AML-193 (cell line): ENCODE data around the gene ABTB2.
A peak's percentile ranks its signal among the peaks of the same experiment; 100 is the strongest.

Experiments
- DNase-seq, 2 experiments: peaks; one replicate each; lab custom pipeline; 2025; lab: John Stamatoyannopoulos, UW

ABTB2 gene

DNA sequence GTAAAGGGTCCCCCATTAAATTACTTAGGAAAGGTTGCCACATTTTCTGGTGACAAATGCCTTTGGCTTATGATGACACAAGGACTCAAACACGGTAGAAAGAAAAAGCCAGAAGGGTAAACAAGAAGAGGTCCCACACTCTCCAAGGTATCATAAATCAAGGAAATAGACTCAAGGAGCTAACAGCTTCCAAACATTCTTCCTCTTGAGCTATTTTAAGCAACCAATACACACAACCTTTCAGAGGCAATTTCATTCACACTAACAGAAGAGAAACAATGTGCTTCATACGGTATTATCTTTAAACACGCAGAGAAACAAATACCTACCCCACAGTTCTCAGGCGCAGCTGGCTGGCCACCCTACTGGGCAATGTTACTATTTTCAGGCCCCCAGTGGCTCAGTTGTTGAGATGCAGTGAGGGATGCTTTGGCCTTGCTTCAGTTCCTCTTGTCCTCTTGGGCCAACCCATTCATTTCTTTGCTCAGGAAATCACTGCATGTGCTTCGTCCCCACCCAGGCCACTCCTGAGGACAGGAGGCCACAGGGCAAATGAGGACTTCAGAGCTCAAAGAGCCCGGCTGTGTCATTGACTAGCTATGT is 15.8 kb downstream of the ABTB2 start:
- no peak for DNase-seq

DNA sequence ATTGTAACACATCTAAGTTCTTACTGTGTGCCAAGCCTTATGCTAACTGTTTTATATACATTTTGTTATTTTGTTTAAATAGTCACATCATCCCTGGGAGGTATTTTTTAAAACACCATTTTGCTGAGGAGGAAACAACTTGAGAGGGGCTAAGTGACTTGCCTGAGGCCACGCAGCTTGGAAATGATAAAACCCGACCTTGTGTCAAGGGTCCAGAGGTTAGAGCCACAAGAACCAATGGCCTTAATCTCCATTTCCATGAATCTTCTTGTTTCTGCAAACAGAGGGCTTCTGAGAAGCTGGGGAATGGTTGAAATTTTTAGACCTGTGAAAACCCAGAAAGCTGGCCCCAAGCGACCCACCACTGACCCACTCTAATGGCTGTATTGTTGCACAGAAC is 16.7 kb downstream of the ABTB2 start:
- DNase-seq: no peak

DNA sequence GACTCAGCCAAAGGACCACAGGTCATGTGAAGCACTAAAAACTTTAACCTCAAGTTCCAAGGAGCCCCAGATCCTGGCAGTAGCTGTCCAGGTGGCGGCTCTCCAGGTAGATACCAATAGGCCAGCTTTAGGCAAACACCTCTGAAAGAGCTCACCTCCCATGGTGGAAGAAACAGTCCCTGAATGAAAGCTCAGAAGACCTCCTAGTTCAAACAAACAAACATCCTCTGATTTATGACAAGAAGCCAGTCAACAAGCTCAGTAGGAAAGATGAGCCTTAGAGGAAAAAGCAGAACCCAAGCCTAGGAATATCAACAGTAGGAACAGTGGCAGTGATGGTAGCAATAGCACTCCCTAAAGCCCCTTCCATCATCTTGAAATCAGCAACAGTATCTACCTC is 17.2 kb downstream of the ABTB2 start:
- DNase-seq: no peak

DNA sequence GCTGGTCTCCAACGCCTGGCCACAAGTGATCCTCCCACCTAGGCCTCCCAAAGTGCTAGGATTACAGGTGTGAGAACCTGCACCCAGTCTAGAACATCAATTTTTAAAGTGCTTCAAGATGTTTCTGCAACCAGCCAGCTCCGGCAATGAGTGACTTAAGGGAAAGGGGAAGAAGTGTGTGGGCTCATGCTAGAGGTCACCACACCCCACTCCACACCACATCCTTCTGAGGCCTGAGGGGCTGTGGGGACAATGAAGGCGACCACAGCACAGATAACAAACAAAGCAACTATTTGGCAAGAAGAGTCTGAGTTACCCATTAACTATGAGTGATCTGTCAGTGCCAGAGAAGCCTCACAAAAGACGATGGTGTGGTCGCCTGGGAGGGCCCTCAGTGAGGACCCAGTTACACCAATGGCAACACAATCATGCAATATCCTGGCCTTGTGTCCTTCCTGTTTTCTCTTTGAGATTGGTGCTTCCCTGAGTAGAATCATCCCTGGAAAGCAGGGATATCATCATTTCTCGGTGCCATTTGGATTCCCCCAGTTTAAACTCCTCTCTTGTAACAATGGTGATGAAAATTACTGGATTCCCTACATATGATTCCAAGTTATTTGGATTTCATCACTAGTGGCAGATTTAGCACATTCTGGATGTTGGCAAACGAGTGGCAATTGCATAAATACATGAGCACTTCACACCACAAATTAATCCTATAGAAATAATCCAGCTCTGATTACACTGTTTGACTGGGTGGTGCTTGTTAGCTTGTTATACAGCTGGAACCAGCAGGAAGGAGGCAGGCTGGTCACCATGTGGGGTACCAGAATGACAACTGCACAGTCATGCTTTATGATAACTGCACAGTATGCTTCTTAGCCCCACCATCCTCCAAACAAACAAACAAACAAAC is 18.4 kb downstream of the ABTB2 start:
- DNase-seq: peak; percentile 66 to 77

DNA sequence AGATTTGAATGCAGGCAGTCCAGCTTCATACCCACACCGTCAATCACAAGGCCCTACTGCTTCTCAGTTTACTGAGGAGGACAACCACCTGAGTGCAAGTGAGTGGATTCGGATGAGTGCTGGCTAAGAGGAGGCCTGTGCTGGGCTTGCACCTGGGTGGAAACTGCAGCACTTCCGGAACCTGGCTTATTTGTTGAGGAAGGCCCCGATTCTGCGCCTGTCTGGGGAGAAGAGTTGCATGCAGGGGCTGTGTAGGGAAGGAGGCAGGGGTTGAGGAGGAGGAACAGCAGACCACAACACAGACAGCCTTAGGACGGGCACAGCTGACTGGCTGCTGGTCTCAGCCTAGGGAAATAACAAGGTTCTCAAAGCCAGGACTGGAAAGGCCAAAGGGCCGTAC is 20.8 kb downstream of the ABTB2 start:
- no peak for DNase-seq

DNA sequence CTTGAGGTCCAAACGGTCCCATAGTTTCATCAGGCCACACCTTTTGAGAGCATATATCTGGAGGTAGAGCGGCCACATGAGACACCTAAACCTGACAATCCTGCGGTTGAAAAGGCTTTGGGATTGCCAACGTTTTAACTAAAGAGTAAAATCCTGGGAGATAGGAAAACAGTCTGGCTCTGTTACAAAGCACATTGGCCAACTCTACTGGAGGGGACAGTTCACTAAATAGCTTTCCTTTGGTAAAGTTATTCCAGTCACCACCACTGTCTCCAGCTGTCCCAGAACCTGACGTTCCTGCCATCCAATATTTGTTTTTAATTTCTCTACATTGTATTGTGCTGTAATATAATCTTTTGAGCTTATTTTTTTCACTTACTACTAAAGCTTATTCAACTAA is 22.0 kb downstream of the ABTB2 start:
- DNase-seq: no peak

DNA sequence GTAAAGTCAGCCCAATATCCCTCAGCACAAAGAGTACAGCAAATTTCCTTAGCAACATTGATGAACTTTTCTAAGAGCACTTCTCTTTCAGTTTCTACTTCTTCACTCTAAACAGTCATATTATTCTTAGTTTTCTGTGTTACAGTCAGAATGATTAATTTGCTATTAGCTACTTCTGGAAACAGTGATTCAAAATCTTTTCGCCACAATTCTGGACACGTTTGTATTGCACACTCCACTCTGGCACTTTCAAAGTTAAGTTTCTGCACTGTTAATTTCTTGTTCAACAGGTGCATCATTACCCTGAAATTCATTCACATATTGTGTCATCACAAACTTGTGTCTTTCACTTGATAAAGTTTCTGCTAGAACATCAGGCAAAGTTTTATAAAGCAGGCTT is 22.5 kb downstream of the ABTB2 start:
- no peak for DNase-seq

DNA sequence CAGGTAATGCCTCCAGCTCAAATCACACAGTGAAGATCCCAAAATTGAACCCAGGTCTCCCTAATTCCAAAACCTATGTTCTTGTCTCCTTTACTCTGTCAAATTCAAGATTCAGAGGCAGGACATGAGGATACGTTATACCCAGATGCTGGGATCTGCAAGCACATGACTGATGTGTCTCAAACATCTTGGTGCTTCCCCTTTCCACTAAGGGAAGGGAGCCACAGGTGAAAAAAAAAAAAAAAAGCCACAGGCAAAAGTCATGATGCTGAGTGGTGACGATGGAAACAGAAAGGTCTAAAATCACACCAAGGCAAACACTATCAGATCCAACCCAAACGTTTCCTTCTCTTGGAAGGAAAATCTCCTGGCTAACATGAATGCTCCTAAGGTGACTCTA is 24.0 kb downstream of the ABTB2 start:
- DNase-seq: no peak

DNA sequence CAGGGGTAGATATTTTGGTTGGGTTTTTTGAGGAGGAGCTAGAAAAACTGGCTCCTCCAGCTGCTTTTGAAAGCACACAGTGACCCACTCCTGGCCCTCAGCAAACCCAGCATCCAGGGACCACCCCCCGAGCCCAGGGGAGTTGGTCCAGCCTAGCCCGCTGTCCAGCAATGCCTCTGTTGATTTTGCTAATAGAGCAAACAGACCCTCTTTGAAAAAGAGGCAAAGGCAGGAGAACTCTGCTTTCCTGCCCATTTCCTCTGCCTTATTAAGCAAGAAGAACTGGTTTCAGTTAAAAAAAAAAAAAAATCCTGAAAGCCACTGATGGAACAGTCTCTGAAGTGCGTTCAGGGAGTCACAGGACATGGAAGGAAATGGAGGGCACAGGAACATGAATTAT is 25.3 kb downstream of the ABTB2 start:
- DNase-seq: peak in 1 of 2 experiments; percentile 6

DNA sequence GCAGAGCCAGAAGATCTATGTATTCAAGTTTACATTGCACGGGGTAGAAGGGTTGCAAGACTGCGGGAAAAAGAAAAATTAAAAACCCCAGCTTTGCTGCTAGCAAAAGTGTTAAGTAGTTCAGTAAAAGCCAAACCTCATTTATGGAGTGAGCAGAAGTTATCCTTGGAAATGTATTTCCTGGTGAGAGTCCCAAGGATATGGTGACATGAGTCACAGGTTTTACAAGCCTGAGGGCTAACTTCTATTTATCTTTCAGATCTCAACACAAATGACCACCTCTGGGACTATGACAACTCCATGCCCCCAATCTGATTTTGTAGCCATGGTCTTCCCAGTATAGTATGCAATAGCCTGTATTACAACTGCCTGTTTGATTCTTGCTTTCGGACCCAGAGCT is 26.1 kb downstream of the ABTB2 start:
- DNase-seq: no peak

DNA sequence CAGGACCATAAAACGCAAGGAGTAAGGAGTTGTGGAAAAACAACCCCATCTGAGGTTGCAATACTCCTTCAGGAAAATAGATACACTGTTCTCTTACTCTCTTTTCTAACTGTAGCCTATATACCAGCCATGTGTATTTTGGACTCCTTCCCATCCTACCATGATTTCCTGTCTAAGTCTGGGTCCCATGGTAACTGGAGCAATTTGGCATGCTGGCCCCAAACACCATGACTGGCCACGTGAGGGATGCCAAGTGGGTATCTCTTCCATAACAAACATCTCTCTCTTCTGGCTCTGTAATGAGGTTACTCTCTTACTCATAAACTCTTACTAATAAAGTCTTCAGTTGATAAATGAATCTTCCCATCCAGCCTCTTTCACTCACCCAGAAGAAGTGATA is 26.5 kb downstream of the ABTB2 start:
- no peak for DNase-seq

DNA sequence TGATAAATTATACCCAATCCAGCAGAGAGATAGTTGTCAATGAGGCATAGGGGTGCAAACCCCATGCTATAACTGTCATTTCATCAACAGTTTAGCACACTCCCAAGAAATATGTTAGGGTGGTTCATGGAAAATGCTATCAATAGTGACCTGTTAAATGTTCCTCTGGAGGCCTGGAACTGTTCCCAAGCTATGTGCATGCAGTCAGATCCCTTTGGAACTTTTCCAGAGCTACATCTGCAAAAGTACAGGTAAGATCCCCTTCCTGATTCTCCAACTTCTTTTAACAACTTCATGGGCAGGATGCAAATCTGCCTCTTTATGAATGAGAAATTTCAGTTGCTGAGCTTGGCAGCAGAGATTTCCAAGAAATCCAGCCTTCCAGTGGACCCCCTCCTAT is 27.2 kb downstream of the ABTB2 start:
- no peak for DNase-seq

DNA sequence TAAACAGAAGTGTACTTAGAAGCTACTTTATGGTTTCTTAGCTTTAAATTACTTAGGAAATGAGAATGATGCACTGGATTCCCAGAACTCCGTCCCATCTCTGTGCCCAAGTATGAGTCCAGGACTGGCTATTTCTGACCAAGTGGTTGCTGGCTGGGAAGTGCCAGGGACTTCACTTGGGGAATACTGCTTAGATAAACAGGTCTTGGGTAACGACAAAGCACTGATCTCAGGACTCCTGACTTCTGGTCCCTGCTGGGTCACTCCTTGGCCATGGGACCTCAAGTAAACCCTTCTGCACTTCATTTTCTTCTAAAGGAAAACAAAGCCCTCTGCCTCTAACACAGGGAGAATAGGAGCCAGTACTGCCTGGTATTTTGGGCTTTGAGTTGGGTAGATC is 27.9 kb downstream of the ABTB2 start:
- DNase-seq: no peak

DNA sequence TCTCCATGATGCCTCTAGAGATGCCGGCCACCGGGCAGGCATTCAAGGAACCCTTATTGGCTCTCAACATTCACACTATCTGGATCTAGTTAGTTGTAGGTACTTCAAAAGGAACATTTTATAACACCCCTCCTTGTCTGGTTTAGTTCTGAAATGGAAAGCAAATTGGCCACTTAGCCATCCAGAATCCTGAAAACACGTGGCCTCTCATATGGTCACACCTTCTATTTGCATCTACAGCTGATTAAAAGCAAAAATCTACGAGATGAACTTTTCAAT is 29.2 kb downstream of the ABTB2 start:
- DNase-seq: no peak

DNA sequence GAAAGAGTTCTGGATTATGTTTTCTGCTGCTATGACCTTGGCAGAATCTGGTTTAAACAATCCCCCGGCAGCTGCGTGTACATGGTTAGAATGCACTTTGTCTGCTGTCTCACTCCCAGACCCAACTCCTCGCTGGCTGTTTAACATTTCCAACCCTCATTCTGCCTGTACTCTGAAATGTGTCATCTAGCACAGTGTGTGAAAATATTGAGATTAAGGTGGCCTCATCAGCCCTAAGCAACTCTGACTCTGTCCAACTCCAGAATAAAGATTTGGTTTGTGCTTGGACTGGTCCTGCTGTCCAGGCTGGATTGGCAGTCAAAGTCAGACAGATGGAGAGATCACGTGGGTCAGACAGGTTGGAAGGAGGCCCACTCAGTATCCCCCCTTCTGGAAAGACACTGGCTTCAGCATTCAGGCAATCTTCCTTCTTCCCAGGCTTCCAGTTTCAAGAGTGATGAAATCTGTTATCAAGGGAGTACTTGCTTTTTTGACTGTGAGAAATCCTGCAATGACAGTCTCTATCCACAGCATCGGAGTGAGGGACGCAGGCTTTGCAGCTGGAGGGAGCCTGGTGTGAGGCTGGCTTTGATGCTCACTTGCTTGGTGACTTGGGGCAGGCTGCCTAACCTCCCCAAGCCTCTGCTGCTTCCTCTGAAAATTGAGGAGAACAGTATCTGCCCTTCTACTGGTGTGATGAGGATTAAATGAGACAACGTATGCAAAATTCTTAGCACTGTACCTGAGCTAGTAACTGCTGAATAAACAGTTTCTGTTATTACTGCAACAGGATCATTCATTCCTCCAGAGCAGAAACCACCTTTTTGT is 29.8 kb downstream of the ABTB2 start:
- no peak for DNase-seq

DNA sequence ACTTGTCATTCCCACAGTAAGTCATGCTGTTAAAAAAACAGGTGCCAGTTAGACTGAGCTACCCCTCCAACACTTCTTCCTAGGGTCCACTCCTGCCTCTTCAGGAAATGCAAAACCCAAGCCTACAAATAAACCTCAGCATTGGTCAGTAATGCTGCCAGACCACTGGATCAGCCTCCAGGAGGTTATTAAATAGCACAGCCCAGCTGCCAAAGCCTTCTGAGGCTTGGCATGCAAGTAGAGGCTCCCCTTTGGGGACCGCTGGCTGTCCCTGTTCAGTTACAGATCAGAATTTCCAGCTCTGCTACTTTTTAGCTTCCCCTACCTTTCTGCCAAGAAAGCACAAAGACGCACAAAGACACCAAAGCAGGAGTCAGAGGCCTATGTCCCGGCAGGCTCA is 33.3 kb downstream of the ABTB2 start:
- no peak for DNase-seq

DNA sequence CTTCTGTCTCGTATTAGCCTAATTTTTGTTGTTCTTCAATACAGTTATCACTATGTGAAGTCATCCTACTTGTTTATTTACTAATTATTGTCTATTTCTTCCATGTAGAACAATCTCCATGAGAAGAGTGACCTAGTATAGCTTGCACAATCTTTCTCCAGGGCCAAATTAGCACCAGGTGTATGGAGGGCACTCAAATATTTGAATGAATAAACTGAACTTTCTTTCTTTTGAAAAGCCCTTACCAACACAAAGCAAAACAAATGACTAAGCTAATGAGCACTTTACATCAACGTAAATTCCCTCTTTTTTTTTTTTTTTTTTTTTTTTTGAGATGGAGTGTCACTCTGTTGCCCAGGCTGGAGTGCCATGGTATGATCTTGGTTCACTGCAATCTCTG is 34.2 kb downstream of the ABTB2 start:
- DNase-seq: no peak

DNA sequence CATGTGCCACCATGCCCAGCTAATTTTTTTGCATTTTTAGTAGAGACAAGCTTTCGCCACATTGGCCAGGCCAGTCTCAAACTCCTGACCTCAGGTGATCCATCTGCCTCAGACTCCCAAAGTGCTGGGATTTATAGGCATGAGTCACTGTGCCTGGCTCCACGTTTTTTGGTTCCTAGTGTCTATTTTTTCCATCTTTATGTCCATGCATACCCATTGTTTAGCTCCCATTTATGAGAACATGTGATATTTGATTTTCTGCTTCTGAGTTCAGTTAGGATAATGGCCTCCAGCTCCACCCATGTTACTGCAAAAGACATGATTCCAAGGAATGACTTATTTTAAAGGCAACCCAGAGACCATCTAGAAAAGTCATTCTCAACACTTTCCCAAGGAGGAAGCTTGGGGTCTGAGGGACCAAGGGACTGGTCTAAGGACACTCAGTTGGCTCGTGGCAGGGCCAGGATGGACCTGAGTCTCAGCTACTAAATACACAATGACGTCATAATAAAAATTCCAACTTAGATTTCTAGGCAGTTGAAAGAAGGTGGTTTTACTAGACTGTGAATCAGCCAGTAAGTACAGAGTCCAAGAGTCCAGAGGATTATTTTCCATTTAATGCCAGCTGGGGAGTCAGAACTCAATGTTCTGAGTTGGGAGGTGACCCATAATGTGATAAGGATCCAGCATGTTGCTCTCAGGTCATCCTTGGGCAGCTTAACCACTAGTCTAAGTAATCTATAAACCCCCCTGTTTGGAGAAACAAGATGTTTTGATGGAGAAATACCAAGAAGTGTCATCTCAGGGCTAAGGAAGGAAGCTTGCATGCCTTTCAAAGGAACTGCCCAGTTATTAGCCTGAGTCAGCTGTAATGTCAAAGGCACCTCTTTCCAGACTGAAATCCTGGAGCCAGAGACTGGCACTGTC is 39.4 kb downstream of the ABTB2 start:
- no peak for DNase-seq

DNA sequence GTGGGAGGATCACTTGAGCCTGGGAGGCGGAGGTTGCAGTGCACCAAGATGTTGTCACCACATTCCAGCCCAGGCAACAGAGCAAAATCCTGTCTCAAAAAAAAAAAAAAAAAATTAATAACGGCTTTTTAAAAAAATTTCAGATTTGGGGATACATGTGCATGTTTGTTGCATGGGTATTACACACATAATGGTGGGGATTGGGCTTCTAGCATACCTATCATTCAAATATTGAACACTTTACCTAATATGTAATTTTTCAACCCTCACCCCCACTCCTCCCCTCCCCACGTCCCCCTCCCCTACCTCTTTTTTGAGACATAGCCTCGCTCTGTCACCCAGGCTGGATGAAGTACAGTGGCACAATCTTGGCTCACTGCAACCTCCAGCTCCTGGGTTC is 40.1 kb downstream of the ABTB2 start:
- DNase-seq: no peak

DNA sequence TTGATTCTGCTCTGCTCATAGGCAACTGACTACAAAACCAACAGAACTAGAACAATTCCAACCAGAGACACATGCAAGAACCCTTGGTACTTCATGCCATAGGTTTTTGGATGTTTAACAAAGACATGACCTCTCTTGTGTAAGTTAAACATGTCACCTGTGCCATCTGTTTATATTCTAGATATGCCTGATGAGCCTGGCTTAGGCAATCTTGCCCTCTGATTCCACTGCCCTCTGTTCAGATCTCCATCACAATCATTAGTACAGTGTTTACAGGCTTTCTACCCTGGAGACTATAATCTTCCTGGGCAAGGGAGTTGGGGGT is 40.8 kb downstream of the ABTB2 start:
- DNase-seq: no peak

DNA sequence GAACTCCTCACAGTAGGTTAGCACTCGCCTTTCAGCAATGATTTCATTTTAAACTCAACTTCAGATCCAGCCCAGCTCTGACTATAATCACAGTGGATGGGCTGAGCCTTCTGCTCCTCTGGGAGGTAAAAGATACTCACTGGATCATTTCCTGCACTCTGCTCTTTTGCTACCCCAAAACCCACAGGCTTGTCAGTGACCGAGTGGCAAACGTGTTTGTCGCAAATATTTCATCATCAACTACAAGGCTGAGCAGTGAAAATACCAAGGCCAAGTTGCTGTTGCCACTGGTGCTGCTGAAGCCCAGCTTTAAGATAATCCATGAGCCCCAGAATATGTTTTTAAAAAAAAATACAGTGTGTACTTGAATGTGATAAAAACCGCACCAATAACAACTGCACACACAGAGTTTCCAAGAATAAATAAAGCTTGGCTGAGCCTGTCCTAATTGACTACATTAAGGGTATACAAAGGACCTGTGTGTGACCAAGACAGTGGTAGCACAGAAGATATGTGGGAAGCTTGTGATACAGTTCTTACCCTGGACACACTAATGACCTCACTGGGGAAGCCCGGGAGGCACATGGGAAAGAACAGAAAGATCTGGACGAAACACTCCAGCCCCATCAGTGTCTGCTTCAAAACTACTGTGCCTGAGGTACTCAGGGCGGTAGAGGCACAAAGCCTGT is 41.3 kb downstream of the ABTB2 start:
- DNase-seq: no peak

DNA sequence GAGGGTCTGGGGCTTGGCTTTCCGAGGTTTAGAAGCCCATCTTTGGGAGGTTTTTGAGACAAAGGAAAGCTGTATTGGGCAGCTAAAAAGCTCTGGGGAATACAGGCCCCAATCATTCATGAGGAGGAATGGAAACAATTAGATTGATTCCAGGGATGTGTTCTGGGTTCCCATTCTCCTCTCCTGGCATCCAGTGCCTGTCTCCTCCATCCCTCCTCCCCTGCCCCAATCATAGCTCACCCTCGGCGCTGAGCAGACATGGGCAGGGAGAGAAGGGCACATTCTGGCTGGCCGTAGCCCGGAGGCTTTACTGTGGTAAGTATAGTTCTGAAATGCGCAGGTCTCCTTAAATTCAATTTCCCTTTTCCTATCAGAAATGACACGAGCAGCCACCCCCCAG is 42.4 kb downstream of the ABTB2 start:
- no peak for DNase-seq
